HG03565 (cell line): ENCODE results near the gene WWTR1.

Experiments used
- ATAC-seq: cut with Tn5 transposase; IDR thresholded peaks from one replicate; pipeline ENCODE4 v1.9.1; 2021; ENCODE audit warnings: mild to moderate bottlenecking, moderate library complexity; ENCODE audit not compliant: unreplicated experiment

WWTR1 gene

GRCh38 chr3:149655826-149656574 is 1.8 kb downstream of the WWTR1 start:
- no peak for ATAC-seq

- ATAC-seq: no peak
Measured at GRCh38 chr3:149654188-149654601, 3.6 kb downstream of the WWTR1 start.

GRCh38 chr3:149653564-149653963 is 4.3 kb downstream of the WWTR1 start:
- no peak for ATAC-seq

GRCh38 chr3:149653136-149653535 is 4.7 kb downstream of the WWTR1 start:
- no peak for ATAC-seq

GRCh38 chr3:149650828-149651227 is 7.0 kb downstream of the WWTR1 start:
- ATAC-seq: no peak

- no peak for ATAC-seq
Measured at GRCh38 chr3:149648525-149648924, 9.3 kb downstream of the WWTR1 start.

GRCh38 chr3:149647812-149648211 is 10.0 kb downstream of the WWTR1 start:
- ATAC-seq: no peak

- no peak for ATAC-seq
Measured at GRCh38 chr3:149647285-149647684, 10.5 kb downstream of the WWTR1 start.

GRCh38 chr3:149646181-149646766 is 11.6 kb downstream of the WWTR1 start:
- no peak for ATAC-seq

- no peak for ATAC-seq
Measured at GRCh38 chr3:149643963-149644362, 13.9 kb downstream of the WWTR1 start.

GRCh38 chr3:149643482-149643798 is 14.4 kb downstream of the WWTR1 start:
- ATAC-seq: no peak

GRCh38 chr3:149640976-149641728 is 16.7 kb downstream of the WWTR1 start:
- ATAC-seq: no peak

GRCh38 chr3:149639093-149639486 is 18.7 kb downstream of the WWTR1 start:
- no peak for ATAC-seq

GRCh38 chr3:149638228-149639092 is 19.4 kb downstream of the WWTR1 start:
- no peak for ATAC-seq

GRCh38 chr3:149635396-149635795 is 22.4 kb downstream of the WWTR1 start:
- ATAC-seq: no peak

GRCh38 chr3:149634573-149634972 is 23.3 kb downstream of the WWTR1 start:
- ATAC-seq: no peak

GRCh38 chr3:149634072-149634471 is 23.8 kb downstream of the WWTR1 start:
- no peak for ATAC-seq

GRCh38 chr3:149632225-149632624 is 25.6 kb downstream of the WWTR1 start:
- no peak for ATAC-seq

GRCh38 chr3:149630806-149631205 is 27.0 kb downstream of the WWTR1 start:
- ATAC-seq: no peak

- ATAC-seq: no peak
Measured at GRCh38 chr3:149628957-149629670, 28.7 kb downstream of the WWTR1 start.

- no peak for ATAC-seq
Measured at GRCh38 chr3:149626671-149627070, 31.2 kb downstream of the WWTR1 start.
